ENCODE results near the gene NKX6-2.

Gene NKX6-2

GRCh38 chr10:132806561-132807003 is 20.6 kb upstream of the NKX6-2 start:
- Histone ChIP-seq H3K9me3 (ENCODE audit: control insufficient read depth, insufficient read depth, low read depth, low read length) (no peaks in the 10 kb centered on the region; the same call in 1 of the 2 replicates), H3K4me1 (ENCODE audit: control insufficient read depth, insufficient read depth, low read length) (no peaks in the 10 kb centered on the region), H3K36me3 (ENCODE audit: control insufficient read depth in 2 of 2, insufficient read depth in 1 of 2, low read length in 2 of 2) (no peaks in the 10 kb centered on the region), H3K4me3 (ENCODE audit: low read depth, low read length) (no peak overlapping the region), H3K27ac (ENCODE audit: extremely low read depth, low read depth, low read length) (no peak overlapping the region)
- TF ChIP-seq ZNF350 (tag by site-specific recombination; IDR thresholded peaks at IDR 0.05) (no peak), ZNF768 (tag by site-specific recombination; IDR thresholded peaks at IDR 0.05) (no peak), ZNF600 (tag by site-specific recombination; IDR thresholded peaks at IDR 0.05) (no peak), ZNF473 (tag by site-specific recombination; IDR thresholded peaks at IDR 0.05) (no peak), ZNF16 (tag by site-specific recombination; IDR thresholded peaks at IDR 0.05; ENCODE audit: low read depth) (no peak)
- ChIA-PET POLR2A (no interaction called here), CTCF (interaction anchor here (0.6 kb wide), 1 partner anchor 18 kb away, joined by 3 read pairs; no protein-coding TSS in a partner anchor)

GRCh38 chr10:132806110-132806509 is 20.2 kb upstream of the NKX6-2 start:
- H3K4me3 ChIP-seq (ENCODE audit: low read depth, low read length): no peak overlapping the region
- no peaks in the 10 kb centered on the region for H3K36me3 ChIP-seq (ENCODE audit: control insufficient read depth in 2 of 2, insufficient read depth in 1 of 2, low read length in 2 of 2)
- no peaks in the 10 kb centered on the region for H3K4me1 ChIP-seq (ENCODE audit: control insufficient read depth, insufficient read depth, low read length)
- ChIA-PET POLR2A (no interaction called here), CTCF (interaction anchor here (0.6 kb wide), 1 partner anchor 18 kb away, joined by 3 read pairs; no protein-coding TSS in a partner anchor)
- H3K9me3 ChIP-seq (ENCODE audit: control insufficient read depth, insufficient read depth, low read depth, low read length): no peaks in the 10 kb centered on the region; the same call in 1 of the 2 replicates
- no peak overlapping the region for H3K27ac ChIP-seq (ENCODE audit: extremely low read depth, low read depth, low read length)
- no peak for TF ChIP-seq ZEB2 (tag by site-specific recombination; IDR thresholded peaks at IDR 0.05)
- TF ChIP-seq ZNF610 (tag by site-specific recombination; IDR thresholded peaks at IDR 0.05; ENCODE audit: borderline replicate concordance): no peak
- no peak for TF ChIP-seq ZNF114 (tag by site-specific recombination; IDR thresholded peaks at IDR 0.05)
- no peak for TF ChIP-seq ZNF18 (tag by site-specific recombination; IDR thresholded peaks at IDR 0.05)
- no peak for TF ChIP-seq ZNF624 (tag by site-specific recombination; IDR thresholded peaks at IDR 0.05)

GRCh38 chr10:132805599-132805998 is 19.7 kb upstream of the NKX6-2 start:
- POLR2A ChIA-PET: no interaction called here
- CTCF ChIA-PET: no interaction called here

More at GRCh38 chr10:132805599-132805998, 19.7 kb upstream of the NKX6-2 start:
- Histone ChIP-seq H3K27ac (ENCODE audit: extremely low read depth, low read depth, low read length) (no peak overlapping the region), H3K36me3 (ENCODE audit: control insufficient read depth in 2 of 2, insufficient read depth in 1 of 2, low read length in 2 of 2) (no peaks in the 10 kb centered on the region), H3K4me1 (ENCODE audit: control insufficient read depth, insufficient read depth, low read length) (no peaks in the 10 kb centered on the region), H3K9me3 (ENCODE audit: control insufficient read depth, insufficient read depth, low read depth, low read length) (no peaks in the 10 kb centered on the region; the same call in 1 of the 2 replicates), H3K4me3 (ENCODE audit: low read depth, low read length) (no peak overlapping the region)
- no peak for TF ChIP-seq ZNF112 (tag by site-specific recombination; IDR thresholded peaks at IDR 0.05)
- no peak for TF ChIP-seq ZNF621 (tag by site-specific recombination; IDR thresholded peaks at IDR 0.05)
- TF ChIP-seq GLIS2 (tag by site-specific recombination; IDR thresholded peaks at IDR 0.05): no peak
- no peak for TF ChIP-seq ELK4 (IDR thresholded peaks at IDR 0.05; ENCODE audit: borderline replicate concordance, low read depth, low read length)
- no peak for TF ChIP-seq YY1 (tag by site-specific recombination; IDR thresholded peaks at IDR 0.05)
- no peak for TF ChIP-seq ZNF571 (tag by site-specific recombination; IDR thresholded peaks at IDR 0.05)
- TF ChIP-seq ZBTB21 (tag by site-specific recombination; IDR thresholded peaks at IDR 0.05): no peak
- TF ChIP-seq HOXA7 (CRISPR knock-in tag; IDR thresholded peaks at IDR 0.05; ENCODE audit: borderline replicate concordance): no peak
- no peak for TF ChIP-seq ZNF514 (tag by site-specific recombination; IDR thresholded peaks at IDR 0.05)
- TF ChIP-seq OVOL3 (tag by site-specific recombination; IDR thresholded peaks at IDR 0.05): no peak
- no peak for TF ChIP-seq ZNF518A (tag by site-specific recombination; conservative IDR thresholded peaks at IDR 0.05; ENCODE audit: low read depth)
- TF ChIP-seq SP3 (tag by site-specific recombination; IDR thresholded peaks at IDR 0.05): no peak
- TF ChIP-seq ZNF398 (tag by site-specific recombination; IDR thresholded peaks at IDR 0.05): no peak
- TF ChIP-seq ZNF416 (tag by site-specific recombination; IDR thresholded peaks at IDR 0.05): no peak

Measured in HEK293 (cell line).